Fibroblast of gingiva (primary cell): ENCODE measurements around the gene DND1.
"Not testable (repeated sequence)": the region's sequence is repeated elsewhere in the genome, so short reads cannot be mapped to it uniquely, and the experiment has no call there.

Experiments
- DNase-seq: peaks from one replicate; pipeline ENCODE4 v3.0.0-alpha.2; 2011; ENCODE audit warnings: low read depth

DND1 gene

GRCh38 chr5:140673187-140673976 lies at the start of gene DND1:
Gene DND1 (minus strand): TSS chr5:140673576. CDS start chr5:140673542, 34 bp downstream.
- no peak for DNase-seq

- not testable (repeated sequence) for DNase-seq
Measured at GRCh38 chr5:140721395-140721794, 48.0 kb upstream of the DND1 start.

- not testable (repeated sequence) for DNase-seq
Measured at GRCh38 chr5:140720738-140721137, 47.4 kb upstream of the DND1 start.

- no peak for DNase-seq
Measured at GRCh38 chr5:140718266-140718592, 44.9 kb upstream of the DND1 start.

- not testable (repeated sequence) for DNase-seq
Measured at GRCh38 chr5:140716238-140716637, 42.9 kb upstream of the DND1 start.

- no peak for DNase-seq
Measured at GRCh38 chr5:140713562-140714094, 40.3 kb upstream of the DND1 start.

GRCh38 chr5:140711794-140712193 lies 38.4 kb upstream of the DND1 start:
- no peak for DNase-seq

- DNase-seq, result peak; percentile 94
Measured at GRCh38 chr5:140710899-140711552, 37.6 kb upstream of the DND1 start.

- DNase-seq, result not testable (repeated sequence)
Measured at GRCh38 chr5:140708787-140709186, 35.4 kb upstream of the DND1 start.

- DNase-seq, result no peak
Measured at GRCh38 chr5:140707812-140708211, 34.4 kb upstream of the DND1 start.

GRCh38 chr5:140700177-140701144 lies 27.1 kb upstream of the DND1 start, which contains the start of gene ZMAT2:
Gene ZMAT2 (plus strand): TSS chr5:140700447. CDS start chr5:140700461, 14 bp downstream.
- peak; percentile 99 for DNase-seq

GRCh38 chr5:140696891-140697492 lies 23.6 kb upstream of the DND1 start:
- no peak for DNase-seq

GRCh38 chr5:140694276-140694675 lies 20.9 kb upstream of the DND1 start:
- DNase-seq, result peak; percentile 28

GRCh38 chr5:140690941-140691924 lies 17.9 kb upstream of the DND1 start, which contains the start of the genes HARS1 and HARS2:
Gene HARS1 (minus strand): TSS chr5:140691370. CDS start chr5:140691304, 66 bp downstream.
Gene HARS2 (plus strand): TSS chr5:140691455. CDS start chr5:140691649, 194 bp downstream.
- DNase-seq, result peak; percentile 95

- DNase-seq, result no peak
Measured at GRCh38 chr5:140690376-140690932, 17.1 kb upstream of the DND1 start.

- DNase-seq, result no peak
Measured at GRCh38 chr5:140678993-140679392, 5.6 kb upstream of the DND1 start.

- no peak for DNase-seq
Measured at GRCh38 chr5:140677947-140678346, 4.6 kb upstream of the DND1 start.

GRCh38 chr5:140674629-140675028 lies 1.3 kb upstream of the DND1 start:
- DNase-seq, result no peak

- no peak for DNase-seq
Measured at GRCh38 chr5:140674211-140674610, 835 bp upstream of the DND1 start.
